ENCODE data around the gene NOTCH1.
A peak's percentile ranks its signal among the peaks of the same experiment; 100 is the strongest.

Gene NOTCH1

DNA sequence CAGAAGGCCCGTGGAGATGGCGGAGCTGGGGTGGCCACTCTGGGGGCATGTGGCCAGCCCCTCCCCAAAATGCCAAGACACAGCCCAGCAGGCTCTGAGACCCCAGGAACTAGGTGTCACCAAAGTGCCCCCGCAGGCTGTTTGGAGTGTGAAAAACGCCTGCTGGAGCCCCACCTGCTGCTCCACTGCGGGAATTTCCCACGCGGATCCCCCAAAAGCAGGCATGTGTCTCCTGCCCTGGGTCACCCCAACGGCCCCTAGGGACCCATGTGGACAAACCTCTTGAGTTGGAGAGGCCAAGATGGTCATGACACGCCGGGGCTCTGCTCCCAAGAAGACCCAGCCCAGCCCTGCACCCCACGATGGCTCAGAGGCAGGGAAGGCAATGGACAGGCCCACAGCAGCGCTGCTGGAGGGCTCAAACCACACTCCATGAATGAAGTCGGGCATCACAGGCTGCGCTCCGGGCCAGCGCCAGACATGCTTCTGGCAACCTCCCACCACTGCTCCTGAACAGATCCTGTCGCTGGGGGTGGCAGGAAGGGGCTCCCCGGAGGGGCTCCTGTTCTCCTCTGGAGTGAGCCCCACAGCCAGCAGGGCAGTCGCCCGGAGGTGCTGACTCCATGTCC, 15.3 kb downstream of the NOTCH1 start:
- no peak for DNase-seq

DNA sequence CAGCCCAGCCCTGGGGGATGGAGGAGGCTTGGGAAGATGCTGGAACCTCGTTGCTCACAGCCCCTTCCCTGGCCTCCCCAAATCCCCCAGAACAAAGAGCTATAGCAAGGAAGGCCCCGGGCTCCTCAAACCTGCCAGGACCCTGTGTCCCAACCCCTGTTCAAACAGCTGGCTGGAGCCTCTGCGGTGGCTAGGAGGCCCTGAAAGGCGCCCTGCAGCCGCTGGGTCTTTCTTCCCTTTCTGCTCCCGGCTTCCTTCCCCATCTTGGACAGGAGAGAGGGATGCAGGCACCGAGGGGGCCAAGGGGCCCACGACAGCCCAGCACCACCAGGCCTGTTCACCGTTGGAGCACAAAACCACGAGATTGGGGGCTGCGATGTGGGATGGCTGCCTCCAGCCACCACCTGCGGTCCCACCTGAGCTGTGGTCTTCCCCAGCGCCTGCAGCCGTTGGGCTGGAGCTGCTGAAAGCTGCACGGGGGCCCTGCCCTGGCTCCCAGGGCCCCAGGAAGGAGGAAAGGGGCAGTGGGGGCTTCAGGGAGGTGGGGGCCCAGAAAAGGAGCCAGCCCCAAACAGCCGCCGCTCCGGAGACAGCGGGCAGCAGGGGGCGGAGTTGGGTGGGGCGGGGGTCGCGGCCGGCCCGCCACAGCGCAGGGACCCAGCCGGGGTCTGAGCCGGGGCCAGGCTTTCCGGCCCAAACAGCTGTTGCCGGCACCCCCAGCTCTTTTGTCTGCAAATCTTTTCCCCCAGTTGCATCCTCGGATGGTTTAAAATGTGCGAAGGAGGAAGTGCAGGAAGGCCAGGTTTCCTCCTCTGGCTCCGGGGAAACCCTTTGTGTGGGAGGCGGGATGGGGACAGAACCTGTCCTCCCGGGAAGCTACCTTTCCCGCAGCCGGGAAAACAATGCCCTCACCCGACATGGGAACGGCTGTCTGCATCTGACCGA, 16.1 kb downstream of the NOTCH1 start:
- DNase-seq: no peak

DNA sequence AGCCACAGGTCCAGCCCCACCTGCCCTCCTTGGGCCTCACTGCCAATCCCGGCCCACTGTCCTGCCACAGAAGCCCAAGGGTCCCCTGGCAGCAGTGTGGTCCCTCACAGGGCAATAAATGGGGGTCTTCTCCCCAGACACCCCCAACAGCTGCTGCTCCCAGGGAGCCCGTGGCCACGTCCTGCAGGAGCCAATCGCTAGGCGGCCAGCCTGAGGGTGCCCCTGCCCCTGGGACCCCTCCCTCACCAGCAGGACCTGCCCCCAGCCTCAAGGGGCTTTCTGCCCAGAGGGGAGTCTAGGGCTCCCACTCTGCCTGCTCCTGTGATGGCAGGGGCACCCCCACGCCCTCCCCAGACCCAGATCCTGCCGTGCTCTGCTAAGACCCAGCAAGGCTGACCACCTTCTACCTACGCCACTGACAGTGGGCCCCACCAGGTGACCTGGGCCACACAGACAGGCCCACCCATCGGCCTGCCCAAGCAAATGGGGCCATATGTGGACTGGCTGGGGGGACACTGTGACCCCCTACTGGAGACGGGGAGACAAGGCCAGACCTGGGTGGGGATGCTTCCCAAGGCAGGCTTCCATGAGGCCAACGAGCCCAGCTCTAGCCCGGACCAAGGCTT, 17.0 kb downstream of the NOTCH1 start:
- no peak for DNase-seq

DNA sequence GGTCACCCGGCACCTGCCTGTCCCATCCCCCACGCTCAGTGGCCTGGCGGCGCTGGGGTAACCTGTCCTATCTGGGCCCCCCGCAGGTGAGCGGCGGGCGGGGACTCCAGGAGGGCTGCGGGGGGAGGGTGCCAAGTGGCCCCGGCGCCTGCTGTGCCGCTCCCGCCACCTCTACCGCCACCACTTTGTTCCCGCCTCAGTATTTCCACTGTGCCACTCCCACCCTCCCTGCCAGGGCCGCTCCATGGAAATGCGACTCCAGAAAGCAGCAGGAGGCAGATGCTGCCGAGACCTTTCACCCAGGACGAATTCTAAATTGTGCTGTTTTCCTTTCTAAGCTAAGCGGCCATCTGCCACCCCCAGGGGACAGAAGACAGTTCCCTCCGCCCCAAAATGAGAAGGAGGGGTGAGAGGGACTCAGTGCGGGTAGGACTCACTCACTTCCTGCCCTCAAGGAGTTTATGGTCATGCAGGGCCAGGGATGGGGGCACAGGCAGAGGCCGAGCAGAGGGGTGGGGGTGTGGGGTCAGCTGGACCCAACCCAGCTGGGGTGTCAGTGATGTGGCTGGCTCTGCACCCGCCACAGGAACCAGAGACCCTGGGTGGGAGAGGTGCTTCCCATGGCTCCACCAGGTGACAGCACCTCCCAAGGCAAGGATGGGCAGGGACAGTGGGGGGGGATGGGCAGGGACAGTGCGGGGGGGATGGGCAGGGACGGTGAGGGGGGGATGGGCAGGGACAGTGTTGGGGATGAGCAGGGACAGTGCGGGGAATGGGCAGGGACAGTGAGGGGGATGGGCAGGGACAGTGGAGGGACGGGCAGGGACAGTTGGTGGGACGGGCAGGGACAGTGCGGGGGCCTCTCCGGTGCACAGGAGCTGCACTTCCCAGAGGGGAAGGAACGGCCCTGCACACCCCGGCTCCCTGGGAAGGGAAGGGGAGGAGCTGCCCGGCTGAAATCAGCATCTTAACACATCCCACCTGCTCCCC, 17.8 kb downstream of the NOTCH1 start:
- DNase-seq: peak; percentile 81

DNA sequence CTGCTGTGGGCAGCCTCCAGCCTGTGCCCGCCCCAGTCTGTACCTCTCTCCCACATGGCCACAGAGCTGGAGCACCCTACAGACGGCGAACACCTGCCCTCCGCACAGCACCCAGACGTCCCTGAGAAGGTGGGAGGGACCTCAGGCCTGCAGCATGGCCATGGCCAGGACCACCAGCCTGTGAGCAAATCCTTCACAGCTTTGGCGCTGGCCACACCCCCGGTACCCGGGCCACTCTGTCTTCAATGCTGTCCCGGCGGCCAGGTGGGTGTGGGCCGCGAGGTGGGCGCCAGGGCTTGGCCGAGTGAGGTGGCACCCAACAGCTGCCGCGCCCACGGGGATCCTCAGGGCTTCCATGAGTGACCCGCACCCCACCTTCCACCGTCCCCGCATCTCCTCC, 18.7 kb downstream of the NOTCH1 start:
- DNase-seq: no peak

DNA sequence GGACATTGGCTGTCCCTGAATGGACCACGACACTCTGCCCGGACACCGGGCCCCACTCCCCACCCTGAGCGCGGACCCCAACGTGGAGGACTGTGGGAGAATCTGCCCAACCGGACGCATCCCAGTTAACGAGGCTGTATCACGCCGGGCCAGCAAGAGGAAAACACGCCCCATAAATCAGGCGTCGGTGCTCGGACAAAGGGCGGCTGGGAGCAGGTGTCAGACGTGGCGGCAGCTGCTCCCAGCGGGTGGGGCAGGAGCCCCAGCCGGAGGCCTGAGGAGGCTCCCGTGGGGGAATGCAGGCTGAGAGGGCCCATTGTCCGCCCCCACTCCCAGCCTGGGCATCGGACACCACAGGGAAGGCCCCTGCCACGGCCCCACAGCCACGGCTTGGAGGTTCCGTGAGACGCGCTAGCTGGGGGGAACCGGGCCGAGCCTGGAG, 19.2 kb downstream of the NOTCH1 start:
- no peak for DNase-seq

DNA sequence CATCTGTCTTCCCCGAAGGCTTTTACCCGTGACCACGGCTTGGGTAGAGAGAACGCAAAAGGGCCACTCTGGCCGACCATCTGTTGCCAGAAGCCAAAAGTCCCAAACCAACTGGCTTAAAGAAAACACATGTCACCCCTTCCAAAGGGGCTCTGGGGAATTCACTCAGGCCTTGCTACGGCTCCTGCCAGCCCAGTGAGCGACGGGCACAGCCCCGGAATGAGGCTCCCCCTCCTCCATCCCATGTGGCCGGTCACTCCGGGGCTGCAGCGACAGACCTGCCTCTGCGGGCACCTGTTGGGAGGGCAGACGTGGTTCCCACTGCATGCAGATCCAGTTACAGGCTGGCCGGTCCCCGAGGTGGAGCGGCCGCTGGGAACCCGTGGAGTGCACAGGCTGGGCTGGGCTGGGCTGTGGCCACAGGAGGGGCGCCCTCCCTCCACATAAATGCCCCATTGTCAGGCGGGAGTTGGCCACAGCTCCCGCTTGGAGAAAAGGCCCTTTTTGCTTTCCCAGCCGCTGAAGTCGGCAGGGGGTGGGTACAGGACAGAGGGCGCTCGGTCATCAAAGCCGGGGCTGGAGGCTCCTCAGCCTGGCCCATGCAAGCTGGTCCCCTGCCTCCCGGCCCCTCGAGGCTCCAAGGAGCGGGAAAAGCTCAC, 19.9 kb downstream of the NOTCH1 start:
- DNase-seq: no peak

DNA sequence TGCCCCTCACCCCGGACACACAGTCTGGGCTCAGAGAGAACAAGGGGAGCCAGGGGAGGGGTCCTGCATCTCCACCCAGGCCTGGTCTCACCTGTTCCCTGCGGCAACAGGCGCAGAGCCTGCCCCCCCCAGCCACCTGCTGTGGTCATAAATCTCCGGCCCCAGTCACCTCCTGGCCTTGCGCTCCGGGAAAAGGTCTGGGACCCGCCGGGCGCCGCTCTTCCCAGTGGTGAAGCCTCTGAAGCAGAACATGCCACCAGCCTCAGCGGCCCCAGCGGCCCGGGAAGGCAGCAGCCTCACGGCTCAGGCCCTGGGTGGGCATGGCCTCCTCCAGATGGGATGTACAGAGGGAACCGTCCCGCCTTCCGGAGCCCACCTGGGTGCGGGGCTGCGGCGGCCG, 20.6 kb downstream of the NOTCH1 start:
- DNase-seq: no peak

DNA sequence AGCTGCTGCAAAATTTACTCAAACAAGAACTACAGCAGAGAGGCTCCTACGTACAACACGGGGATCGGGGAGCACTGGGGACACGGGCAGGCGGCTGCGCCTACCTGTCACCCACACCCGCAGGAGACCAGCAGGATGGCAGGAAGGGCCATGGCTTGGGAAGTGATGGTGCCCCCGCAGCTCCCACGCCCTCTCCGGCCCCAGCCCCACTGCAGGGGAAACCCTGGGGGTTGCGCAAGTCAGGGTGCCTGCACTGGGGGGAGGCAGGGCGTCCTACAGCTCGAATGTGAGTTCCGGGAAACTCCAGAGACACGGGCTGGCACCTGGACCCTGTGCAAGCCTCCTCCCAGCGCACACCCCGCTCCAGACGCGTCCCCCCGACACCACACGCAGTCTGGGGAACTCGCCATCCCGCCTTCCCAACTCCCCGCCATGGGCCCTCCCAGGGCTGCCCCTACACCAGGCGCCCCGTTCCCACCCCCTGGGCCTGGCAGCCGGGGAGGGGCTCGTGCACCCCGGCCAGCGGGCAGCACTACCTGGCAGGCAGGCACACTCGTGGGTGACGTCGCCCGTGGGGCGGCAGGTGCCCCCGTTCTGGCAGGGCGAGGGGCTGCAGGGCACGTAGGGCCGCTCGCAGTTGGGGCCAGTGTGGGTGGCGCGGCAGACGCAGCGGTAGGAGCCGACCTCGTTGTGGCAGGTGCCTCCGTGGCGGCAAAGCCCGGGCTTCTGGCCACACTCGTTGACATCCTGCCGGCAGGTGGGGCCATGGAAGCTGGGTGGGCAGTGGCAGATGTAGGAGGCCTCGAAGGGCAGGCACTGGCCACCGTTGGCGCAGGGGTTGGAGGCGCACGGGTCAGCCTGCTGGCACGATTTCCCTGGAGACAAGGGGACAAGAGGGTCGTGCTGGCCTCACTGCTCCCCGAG, 23.3 kb downstream of the NOTCH1 start:
- no peak for DNase-seq

DNA sequence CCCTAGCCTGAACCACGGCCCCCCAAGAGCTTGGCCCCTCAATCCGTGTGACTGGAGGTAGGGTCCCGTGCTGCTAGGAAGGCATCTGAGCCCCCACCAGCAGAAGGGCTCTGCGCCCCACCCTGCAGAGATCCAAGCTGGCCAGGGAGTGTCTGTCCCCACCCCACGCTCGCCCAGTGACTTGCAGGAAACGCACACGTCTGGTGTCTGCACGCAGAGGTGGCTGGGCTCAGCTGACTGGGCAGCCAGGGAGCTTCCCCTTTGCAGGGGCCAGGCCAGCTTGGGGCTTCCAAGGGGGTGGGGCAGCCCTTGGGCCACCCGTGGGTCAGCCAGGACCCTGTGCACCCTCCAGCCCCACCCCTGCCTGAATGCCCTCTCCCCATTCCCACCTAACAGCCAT, 24.3 kb downstream of the NOTCH1 start:
- no peak for DNase-seq

DNA sequence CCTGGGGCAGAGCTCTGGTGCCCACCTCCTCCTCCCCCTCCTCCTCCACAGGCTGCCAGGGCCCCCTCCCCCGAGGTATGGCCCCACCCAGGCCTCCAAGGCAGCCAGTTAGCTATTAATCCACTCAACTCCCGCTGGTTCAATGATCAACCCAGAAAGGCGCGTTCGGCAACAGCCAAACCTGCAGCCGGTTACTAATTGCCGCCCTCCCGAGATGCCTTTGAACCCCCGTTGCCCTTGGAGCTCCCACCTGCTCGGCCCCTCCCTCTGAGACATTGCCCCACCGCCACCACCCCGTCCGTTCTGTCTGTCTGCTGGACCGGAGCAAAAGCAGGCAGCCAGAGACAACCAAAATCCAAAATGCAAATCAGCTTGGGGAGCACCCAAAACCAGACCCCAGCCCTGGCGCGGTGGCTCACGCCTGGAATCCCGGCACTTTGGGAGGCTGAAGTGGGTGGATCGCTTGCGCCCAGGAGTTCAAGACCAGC, 25.8 kb downstream of the NOTCH1 start:
- DNase-seq: no peak

DNA sequence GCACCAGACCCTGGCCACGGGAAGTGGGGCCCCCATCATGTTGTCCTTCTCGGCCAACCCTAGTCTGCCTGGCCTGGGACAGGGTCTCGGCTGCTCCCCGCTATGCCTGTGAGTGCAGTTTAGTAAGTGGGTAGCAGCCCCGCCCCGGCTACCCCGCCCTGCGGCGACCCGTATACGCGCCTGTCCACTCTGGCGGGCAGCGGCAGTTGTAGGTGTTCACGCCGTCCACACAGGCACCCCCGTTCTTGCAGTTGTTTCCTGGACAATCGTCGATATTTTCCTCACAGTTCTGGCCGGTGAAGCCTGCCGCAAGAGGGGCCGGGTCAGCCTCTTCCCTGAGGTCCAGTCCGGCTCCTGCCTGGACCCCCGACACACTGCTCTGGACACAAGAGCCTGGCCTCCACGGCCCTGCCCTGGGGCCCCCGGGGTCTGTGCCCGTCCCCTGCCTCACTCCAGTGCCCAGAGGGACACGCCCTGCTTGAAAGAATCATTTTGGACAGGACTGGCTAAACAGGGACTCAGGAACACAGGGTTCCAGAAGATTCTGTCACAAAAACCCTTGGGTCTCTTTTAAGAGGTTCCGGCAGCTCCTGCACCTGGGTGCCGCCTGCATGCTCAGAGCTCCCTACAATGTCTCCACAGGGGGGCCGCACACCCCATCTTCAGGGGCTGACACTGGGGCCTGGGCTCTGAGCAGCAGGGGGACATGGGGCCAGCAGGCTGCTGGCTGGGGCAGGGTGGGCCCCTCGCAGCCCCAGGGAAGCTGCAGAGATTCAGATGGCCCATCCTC, 26.4 kb downstream of the NOTCH1 start:
- no peak for DNase-seq

DNA sequence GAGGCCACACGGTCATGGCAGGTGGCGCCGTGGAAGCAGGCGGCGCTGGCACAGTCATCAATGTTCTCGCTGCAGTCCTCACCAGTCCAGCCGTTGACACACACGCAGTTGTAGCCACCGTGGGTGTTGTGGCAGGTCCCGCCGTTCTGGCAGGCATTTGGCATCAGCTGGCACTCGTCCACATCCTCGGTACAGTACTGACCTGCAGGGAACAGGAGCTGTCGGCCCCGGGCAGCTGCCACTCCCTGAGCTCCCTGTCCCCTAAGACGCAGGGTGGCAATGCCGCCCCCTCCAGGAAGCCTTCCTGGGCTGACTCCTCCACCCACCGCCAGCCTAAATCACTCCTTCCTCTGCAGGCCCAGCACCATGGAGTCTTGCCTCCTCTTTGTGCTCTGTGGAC, 27.2 kb downstream of the NOTCH1 start:
- no peak for DNase-seq

DNA sequence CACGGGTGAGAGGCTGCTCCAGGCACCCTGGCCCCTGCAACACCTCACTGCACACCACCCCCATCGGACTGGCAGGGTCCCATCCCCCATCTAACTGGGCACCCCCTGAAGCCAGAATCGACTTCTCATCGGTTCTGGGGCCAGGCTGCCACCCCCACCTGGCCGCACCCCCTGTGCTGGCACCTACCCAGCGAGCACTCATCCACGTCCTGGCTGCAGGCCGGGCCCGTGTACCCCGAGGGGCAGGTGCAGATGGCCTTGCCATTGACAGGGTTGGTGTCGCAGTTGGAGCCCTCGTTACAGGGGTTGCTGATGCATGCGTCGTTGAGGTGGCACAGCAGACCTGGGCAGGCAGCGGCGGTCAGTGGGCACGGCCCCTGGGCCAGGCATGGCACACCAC, 27.9 kb downstream of the NOTCH1 start:
- no peak for DNase-seq

DNA sequence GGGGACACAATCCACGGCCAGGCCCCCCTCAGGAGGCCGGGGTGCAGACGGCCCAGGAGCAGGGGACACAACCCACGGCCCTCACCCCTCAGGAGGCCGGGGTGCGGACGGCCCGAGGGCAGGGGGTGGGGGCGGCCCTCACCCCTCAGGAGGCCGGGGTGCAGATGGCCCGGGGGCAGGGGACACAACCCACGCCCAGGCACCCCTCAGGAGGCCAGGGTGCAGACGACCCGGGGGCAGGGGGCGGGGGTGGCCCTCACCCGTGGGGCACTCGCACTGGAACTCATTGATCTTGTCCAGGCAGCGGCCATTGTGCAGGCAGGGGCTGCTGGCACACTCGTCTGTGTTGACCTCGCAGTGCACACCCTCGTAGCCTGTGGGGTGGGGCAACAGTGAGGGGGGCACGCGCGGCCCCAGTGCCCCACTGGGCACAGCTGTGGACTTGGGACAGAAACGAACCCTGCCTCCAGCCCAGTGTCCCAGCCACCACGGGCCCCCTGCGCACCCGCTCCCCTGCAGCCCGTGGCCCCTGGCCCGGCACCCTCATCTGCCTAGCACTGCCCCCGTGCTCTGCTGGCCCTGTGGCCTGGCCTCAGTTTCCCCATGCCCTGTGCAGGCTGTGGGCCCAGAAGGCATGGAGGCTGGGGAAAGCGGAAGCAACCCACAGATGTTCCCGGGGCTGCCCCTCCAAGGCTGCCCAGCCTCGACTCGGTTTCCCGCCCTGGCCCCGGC, 28.7 kb downstream of the NOTCH1 start:
- DNase-seq: no peak

DNA sequence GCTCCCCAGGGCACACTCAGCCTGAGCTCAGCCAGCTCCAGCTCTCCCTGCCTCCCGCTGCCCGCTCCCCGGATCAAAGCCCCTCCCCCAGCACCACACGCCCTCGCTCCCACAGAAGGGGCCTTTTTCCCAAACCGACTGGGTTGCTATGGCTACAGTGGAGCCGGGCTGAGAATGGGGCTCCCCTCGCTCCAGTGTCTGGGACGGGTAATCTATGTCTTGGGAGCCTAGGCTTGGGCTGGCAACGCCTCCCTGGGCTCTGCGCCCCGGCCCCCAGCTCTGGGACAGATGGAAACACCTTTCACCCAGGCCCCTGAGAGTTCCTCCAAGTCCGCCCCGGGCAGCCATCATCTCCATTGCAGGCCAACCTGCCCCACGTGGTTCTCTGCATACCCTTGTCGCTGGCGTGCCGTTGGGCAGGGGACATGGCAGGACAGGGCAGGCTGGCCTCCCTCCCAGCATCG, 29.6 kb downstream of the NOTCH1 start:
- no peak for DNase-seq

DNA sequence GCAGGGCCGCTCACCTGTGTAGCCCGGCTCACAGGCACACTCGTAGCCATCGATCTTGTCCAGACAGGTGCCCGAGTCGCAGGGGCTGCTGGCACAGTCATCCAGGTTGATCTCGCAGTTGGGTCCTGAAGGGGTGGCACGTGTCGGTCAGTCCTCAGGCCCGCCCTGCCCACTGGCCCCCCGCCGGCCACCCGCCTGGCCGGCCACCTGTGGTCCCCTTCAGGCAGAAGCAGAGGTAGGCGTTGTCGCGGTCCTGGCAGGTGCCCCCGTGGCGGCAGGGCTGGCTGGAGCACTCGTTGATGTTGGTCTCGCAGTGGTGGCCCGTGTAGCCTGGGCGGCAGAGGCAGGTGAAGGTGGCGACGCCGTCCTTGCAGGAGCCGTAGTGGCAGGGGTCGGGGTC, 30.6 kb downstream of the NOTCH1 start:
- no peak for DNase-seq

DNA sequence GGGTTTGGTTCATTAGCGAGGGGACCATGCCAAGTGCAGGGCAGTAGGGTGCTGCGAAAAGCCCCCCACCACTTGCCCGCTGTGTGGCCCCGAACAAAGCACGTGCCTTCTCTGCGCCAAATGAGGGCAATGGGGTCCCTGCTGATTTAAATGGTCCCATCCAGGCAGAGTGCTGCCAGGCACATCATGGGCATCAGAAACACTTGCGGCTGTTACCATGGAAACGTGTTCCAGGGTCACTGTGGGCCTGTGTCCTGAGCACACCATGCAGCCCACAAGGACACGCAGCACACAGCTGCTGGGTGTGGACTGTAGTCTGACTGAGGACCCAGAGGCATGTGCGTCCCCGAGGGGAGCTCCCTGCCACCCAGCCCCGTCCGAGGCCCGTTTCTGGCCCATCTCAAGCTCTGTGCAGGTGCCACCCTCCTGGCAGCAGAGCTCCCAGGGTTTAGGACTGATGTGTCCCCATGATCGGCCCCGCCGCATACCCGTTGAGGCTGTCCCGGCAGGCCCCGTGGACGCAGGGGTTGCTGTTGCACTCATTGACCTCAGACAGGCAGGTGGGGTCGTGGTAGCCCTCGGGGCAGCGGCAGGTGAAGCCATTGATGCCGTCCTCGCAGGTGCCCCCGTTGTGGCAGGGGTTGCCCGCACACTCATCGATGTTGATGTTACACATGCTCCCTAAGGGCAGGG, 31.7 kb downstream of the NOTCH1 start:
- no peak for DNase-seq
